Thoracic aorta (tissue), 2 donors: ENCODE data around the gene RABL2A. TPM values are rescaled to one million over a fixed set of nuclear protein-coding genes. Genes with fewer than 3 reads are reported as not detected.
"Not testable (repeated sequence)": the region's sequence is repeated elsewhere in the genome, so short reads cannot be mapped to it uniquely, and the experiment has no call there.

ENCODE experiments used
- ATAC-seq: fragments of 150-250 bp; one replicate; pipeline ENCODE4 v1.8.0; 2017; ENCODE audit warnings: low read depth; ENCODE audit not compliant: insufficient number of reproducible peaks, low FRiP score
- DNase-seq: peaks from one replicate; pipeline ENCODE4 v3.0.0-alpha.2; 2020; ENCODE audit warnings: low spot score
- H3K27ac ChIP-seq, 2 donors: fragments of 200-600 bp; sonication (generic); 1 replicate in 1 of 2; 2 replicates in 1 of 2; pipeline ENCODE4 v1.5.1; 2016; ENCODE audit warnings: mild to moderate bottlenecking in 2 of 2, moderate library complexity in 2 of 2
- H3K27me3 ChIP-seq: fragments of 200-600 bp; sonication (generic); replicated peaks from 2 replicates; pipeline ENCODE4 v1.6.0; 2016; ENCODE audit warnings: mild to moderate bottlenecking; ENCODE audit not compliant: insufficient read depth
- H3K36me3 ChIP-seq: fragments of 200-600 bp; sonication (generic); one replicate; pipeline ENCODE4 v1.5.1; 2016
- H3K4me1 ChIP-seq, 2 donors: fragments of 200-600 bp; sonication (generic); 1 replicate in 1 of 2; 2 replicates in 1 of 2; pipeline versions ENCODE4 v1.5.1 to v1.6.0; 2016; ENCODE audit warnings: low read depth in 2 of 2, mild to moderate bottlenecking in 1 of 2; ENCODE audit not compliant: control insufficient read depth in 1 of 2
- H3K4me3 ChIP-seq: fragments of 200-600 bp; sonication (generic); 2 replicates; pipeline ENCODE4 v1.5.1; 2016; ENCODE audit warnings: mild to moderate bottlenecking
- H3K9me3 ChIP-seq: fragments of 200-600 bp; sonication (generic); 2 replicates; pipeline ENCODE4 v1.5.1; 2016
- CTCF ChIP-seq: fragments of 200-600 bp; sonication (generic); IDR thresholded peaks from one replicate; pipeline ENCODE4 v1.5.1; 2019; ENCODE audit warnings: antibody characterized with exemption
- total RNA-seq, 2 donors: library from RNA; depleted of rRNA; stranded (reverse); fragments of >200 nt; gene quantifications; one replicate each; pipeline versions ENCODE4 v1.1.0 to v1.2.3, GENCODE V29; 2016

The RABL2A gene
- total RNA-seq, 2 donors from 2014 or later, result 13.5 to 21.5 TPM

GRCh38 chr2:113650834-113651815, 24.1 kb downstream of the RABL2A start:
- H3K27me3 ChIP-seq, ATAC-seq, H3K4me3 ChIP-seq: not testable (repeated sequence)

GRCh38 chr2:113652599-113652998, 25.5 kb downstream of the RABL2A start:
- not testable (repeated sequence) for ATAC-seq

More at GRCh38 chr2:113650834-113651815, 24.1 kb downstream of the RABL2A start:
- H3K36me3 ChIP-seq, H3K4me1 ChIP-seq, H3K27ac ChIP-seq, H3K9me3 ChIP-seq, DNase-seq: not testable (repeated sequence)

GRCh38 chr2:113656031-113656624, 29.1 kb downstream of the RABL2A start:
- not testable (repeated sequence) for H3K27me3 ChIP-seq, H3K27ac ChIP-seq, H3K36me3 ChIP-seq, H3K9me3 ChIP-seq, DNase-seq, ATAC-seq, H3K4me3 ChIP-seq, H3K4me1 ChIP-seq

More at GRCh38 chr2:113652599-113652998, 25.5 kb downstream of the RABL2A start:
- not testable (repeated sequence) for H3K36me3 ChIP-seq, H3K27ac ChIP-seq, H3K27me3 ChIP-seq, DNase-seq, H3K9me3 ChIP-seq, H3K4me1 ChIP-seq, H3K4me3 ChIP-seq

DNA sequence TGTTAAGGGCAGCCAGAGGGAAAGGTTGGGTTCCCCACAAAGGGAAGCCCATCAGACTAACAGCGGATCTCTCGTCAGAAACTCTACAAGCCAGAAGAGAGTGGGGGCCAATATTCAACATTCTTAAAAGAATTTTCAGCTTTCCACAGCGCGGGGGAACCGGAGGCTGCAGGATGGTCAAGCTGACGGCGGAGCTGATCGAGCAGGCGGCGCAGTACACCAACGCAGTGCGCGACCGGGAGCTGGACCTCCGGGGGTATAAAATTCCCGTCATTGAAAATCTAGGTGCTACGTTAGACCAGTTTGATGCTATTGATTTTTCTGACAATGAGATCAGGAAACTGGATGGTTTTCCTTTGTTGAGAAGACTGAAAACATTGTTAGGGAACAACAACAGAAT, 30.7 kb downstream of the RABL2A start:
- H3K4me3 ChIP-seq, H3K9me3 ChIP-seq, H3K36me3 ChIP-seq: not testable (repeated sequence)

GRCh38 chr2:113663285-113664060, 36.4 kb downstream of the RABL2A start:
- not testable (repeated sequence) for DNase-seq, H3K27ac ChIP-seq, ATAC-seq, H3K27me3 ChIP-seq, H3K9me3 ChIP-seq, H3K4me3 ChIP-seq, H3K36me3 ChIP-seq, H3K4me1 ChIP-seq

More for the DNA sequence above, 30.7 kb downstream of the RABL2A start:
- not testable (repeated sequence) for H3K27me3 ChIP-seq, H3K4me1 ChIP-seq, DNase-seq, ATAC-seq, H3K27ac ChIP-seq

- DNase-seq, H3K27ac ChIP-seq, H3K27me3 ChIP-seq, H3K9me3 ChIP-seq, H3K4me3 ChIP-seq, H3K36me3 ChIP-seq, ATAC-seq, H3K4me1 ChIP-seq: not testable (repeated sequence)
Measured at GRCh38 chr2:113664761-113665533, 37.9 kb downstream of the RABL2A start.

GRCh38 chr2:113669013-113669412, 41.9 kb downstream of the RABL2A start:
- H3K4me3 ChIP-seq, H3K36me3 ChIP-seq, DNase-seq, ATAC-seq, H3K27me3 ChIP-seq, H3K9me3 ChIP-seq, H3K27ac ChIP-seq, H3K4me1 ChIP-seq: not testable (repeated sequence)

DNA sequence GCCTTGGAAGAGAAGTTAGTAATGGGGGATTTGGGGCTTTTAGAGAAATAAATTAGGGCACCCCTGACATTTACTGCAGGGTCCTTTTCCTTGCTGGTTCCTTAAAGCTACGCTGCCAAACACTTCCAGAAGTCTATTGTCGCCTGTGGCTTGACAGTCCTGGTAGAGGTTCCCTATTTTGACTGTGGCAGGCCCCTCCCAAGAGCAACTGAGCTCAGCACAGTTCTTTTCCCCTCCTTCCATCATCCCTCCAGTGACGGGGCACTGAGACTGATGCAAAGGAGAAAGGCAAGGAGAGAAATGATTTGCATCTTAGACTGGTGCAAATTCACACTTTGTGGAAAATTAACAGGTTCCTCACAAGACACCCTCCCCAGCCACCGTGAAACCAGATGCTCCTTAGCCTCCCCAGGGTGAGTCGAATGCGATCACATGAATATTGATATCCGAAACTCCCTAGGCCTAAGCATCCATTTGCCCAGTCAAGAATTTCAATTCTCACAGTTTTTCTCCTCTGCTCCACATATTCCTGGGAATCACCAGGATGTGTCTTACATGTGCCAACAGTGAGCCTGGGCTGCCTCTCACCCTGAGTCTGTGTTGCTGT, 45.4 kb downstream of the RABL2A start:
- Histone ChIP-seq H3K27ac (no peak overlapping the region), H3K4me1 (no peaks in the 10 kb centered on the region), H3K9me3 (no peaks in the 10 kb centered on the region), H3K36me3 (no peaks in the 10 kb centered on the region), H3K27me3 (no peaks in the 10 kb centered on the region), H3K4me3 (no peak overlapping the region)
- no peak for DNase-seq
- TF ChIP-seq CTCF, result no peak
- no peak for ATAC-seq
